ENCODE results near the gene SPRR3.

The SPRR3 gene

GRCh38 chr1:152965853-152966252, 35.7 kb upstream of the SPRR3 start:
- peaks cover 40% of the 10 kb centered on the region for H3K9me3 Mint-ChIP-seq
- H3K27me3 Mint-ChIP-seq (ENCODE audit: low read depth, poor library complexity): peaks cover 9% of the 10 kb centered on the region
- DNase-seq: no peak
- no peak overlapping the region for H3K4me3 Mint-ChIP-seq
- TF ChIP-seq, protein P1, sequence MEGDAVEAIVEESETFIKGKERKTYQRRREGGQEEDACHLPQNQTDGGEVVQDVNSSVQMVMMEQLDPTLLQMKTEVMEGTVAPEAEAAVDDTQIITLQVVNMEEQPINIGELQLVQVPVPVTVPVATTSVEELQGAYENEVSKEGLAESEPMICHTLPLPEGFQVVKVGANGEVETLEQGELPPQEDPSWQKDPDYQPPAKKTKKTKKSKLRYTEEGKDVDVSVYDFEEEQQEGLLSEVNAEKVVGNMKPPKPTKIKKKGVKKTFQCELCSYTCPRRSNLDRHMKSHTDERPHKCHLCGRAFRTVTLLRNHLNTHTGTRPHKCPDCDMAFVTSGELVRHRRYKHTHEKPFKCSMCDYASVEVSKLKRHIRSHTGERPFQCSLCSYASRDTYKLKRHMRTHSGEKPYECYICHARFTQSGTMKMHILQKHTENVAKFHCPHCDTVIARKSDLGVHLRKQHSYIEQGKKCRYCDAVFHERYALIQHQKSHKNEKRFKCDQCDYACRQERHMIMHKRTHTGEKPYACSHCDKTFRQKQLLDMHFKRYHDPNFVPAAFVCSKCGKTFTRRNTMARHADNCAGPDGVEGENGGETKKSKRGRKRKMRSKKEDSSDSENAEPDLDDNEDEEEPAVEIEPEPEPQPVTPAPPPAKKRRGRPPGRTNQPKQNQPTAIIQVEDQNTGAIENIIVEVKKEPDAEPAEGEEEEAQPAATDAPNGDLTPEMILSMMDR (IDR thresholded peaks at IDR 0.05): no peak
- no peaks in the 10 kb centered on the region for H3K4me1 Mint-ChIP-seq
- no peaks in the 10 kb centered on the region for H3K36me3 Mint-ChIP-seq (ENCODE audit: low read depth)
- H3K27ac Mint-ChIP-seq: no peak overlapping the region

DNA sequence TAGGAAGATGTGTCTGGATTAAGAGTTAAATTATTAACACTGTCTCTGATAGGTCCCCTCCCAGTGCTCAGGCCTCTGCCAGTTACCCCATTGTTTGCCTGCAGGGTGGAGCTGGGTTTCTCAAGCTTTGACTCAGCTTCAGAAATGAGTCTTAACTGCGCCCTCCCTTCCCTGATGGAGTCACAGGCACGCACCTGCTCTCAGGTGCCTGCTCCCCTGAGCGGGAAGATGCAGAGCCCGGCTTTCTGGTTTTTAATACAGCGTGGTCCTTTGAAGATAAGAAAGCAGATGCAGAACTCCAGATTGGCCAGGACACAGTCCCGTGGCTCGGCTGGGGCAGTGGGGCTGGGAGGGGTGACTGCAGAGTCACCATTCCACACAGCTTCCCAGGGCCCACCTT, 34.3 kb upstream of the SPRR3 start:
- Mint-ChIP-seq H3K36me3 (ENCODE audit: low read depth) (no peaks in the 10 kb centered on the region), H3K4me3 (no peak overlapping the region), H3K27ac (no peak overlapping the region), H3K9me3 (peaks cover 38% of the 10 kb centered on the region), H3K27me3 (ENCODE audit: low read depth, poor library complexity) (peaks cover 9% of the 10 kb centered on the region), H3K4me1 (no peaks in the 10 kb centered on the region)
- TF ChIP-seq, protein P1 (IDR thresholded peaks at IDR 0.05): no peak
- DNase-seq: no peak

DNA sequence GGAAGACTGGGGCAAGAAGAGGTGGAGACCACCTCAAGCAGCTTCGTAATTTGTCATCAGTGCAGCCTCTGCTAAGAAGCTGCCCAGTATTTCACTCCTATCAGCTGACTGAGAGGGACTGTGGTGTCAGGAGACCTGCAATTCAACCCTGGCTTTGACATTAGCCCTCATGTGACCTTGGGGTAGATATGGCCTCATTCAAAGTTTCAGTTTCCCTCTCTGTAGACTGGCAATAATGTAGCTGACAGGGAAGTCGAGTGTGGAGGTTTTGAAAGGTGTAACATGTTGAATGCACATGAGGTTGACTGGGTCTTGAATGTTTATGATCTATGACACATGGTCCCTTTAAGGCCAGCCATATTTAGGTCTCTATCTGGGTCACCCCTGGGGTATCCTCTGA, 33.3 kb upstream of the SPRR3 start:
- Mint-ChIP-seq H3K27ac (no peak overlapping the region), H3K4me1 (no peaks in the 10 kb centered on the region), H3K4me3 (no peak overlapping the region), H3K27me3 (ENCODE audit: low read depth, poor library complexity) (peaks cover 9% of the 10 kb centered on the region), H3K9me3 (peaks cover 40% of the 10 kb centered on the region), H3K36me3 (ENCODE audit: low read depth) (no peaks in the 10 kb centered on the region)
- DNase-seq: no peak
- TF ChIP-seq, protein P1 (IDR thresholded peaks at IDR 0.05): no peak

DNA sequence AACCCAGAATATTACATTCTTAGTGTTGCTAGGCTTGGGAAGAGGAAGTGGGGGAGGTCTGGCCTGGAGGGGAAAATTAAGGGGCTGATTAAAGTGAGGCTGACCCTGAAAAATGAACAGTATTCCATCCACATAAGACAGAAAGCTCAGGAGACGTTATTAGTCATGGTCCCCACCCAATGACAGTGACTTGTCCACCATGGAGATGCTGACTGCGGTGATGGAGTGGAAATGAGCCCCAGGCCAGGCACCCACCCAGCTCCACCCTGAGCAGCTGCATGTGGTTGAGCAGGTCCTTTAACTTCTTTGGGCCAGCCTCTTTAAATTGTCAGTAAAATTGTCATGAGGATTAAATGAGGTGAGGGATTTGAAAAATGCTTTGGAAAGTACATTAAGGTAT, 32.5 kb upstream of the SPRR3 start:
- Mint-ChIP-seq H3K27me3 (ENCODE audit: low read depth, poor library complexity) (peaks cover 9% of the 10 kb centered on the region), H3K4me3 (no peak overlapping the region), H3K27ac (no peak overlapping the region), H3K4me1 (no peaks in the 10 kb centered on the region), H3K9me3 (peaks cover 38% of the 10 kb centered on the region), H3K36me3 (ENCODE audit: low read depth) (no peaks in the 10 kb centered on the region)
- no peak for DNase-seq
- TF ChIP-seq, protein P1 (IDR thresholded peaks at IDR 0.05): no peak

GRCh38 chr1:152970495-152970894, 31.1 kb upstream of the SPRR3 start, which contains the start of gene SPRR4:
TSS of gene SPRR4 (plus strand) at chr1:152970648. CDS start at chr1:152971891, 1,243 bp downstream.
- peaks cover 9% of the 10 kb centered on the region for H3K27me3 Mint-ChIP-seq (ENCODE audit: low read depth, poor library complexity)
- TF ChIP-seq, protein P1 (IDR thresholded peaks at IDR 0.05): no peak
- peaks cover 32% of the 10 kb centered on the region for H3K9me3 Mint-ChIP-seq
- no peak within 1 kb of the TSS for H3K4me3 Mint-ChIP-seq
- H3K4me1 Mint-ChIP-seq: no peaks in the 10 kb centered on the region
- no peaks in the 10 kb centered on the region for H3K36me3 Mint-ChIP-seq (ENCODE audit: low read depth)
- H3K27ac Mint-ChIP-seq: no peak within 1 kb of the TSS
- no peak for DNase-seq

DNA sequence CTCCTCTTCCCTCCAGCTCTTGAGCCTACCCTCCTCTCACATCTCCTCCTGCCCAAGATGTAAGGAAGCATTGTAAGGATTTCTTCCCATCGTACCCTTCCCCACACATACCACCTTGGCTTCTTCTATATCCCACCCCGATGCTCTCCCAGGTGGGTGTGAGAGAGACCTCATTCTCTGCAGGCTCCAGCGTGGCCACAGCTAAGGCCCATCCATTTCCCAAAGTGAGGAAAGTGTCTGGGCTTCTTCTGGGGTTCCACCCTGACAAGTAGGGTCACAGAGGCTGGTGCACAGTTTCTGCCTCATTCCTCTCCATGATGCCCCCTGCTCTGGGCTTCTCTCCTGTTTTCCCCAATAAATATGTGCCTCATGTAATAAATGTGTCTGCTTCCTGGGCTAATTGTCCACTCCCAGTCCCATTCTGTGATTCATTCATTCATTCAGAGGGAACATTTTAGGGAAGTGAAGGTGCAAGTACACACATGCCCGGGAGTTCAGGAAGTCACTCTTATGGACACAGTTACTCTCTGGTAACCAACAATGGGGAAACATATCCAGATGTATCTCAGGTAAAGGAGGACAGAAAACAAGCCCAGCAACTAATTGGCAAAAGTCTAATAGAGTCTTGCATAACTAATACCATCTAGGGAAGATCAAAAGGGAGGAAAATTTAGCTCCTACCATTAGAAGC, 29.2 kb upstream of the SPRR3 start:
- Mint-ChIP-seq H3K4me1 (no peaks in the 10 kb centered on the region), H3K9me3 (peaks cover 27% of the 10 kb centered on the region), H3K27me3 (ENCODE audit: low read depth, poor library complexity) (peaks cover 3% of the 10 kb centered on the region), H3K4me3 (no peak overlapping the region), H3K27ac (no peak overlapping the region), H3K36me3 (ENCODE audit: low read depth) (no peaks in the 10 kb centered on the region)
- TF ChIP-seq, protein P1 (IDR thresholded peaks at IDR 0.05): no peak
- no peak for DNase-seq

Data from nephron progenitor cell (in vitro differentiated cells).